ENCODE data around the gene TSTD1.

TSTD1 gene

DNA sequence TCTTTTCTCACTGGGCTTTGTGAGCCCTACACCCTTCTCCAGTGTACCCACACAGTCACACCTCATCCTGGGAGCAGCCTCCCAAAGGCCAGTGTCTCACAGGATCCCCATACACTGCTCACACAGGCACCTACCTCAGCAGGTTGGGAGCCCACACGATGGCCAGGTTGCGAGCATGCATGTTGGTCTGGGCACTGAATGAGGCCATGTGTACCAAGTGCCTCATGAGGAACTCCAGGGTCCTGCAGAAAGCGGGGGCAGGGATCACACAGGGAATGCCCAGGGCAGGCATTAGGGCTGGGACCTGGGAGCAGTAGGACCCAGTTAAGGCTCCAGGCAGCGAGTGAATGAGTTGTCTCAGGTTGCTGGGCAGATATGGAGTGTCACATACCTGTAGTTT is 15.5 kb upstream of the TSTD1 start:
- TF ChIP-seq CTCF (IDR thresholded peaks at IDR 0.05; ENCODE audit: insufficient read depth, missing control alignments): no peak
- DNase-seq (ENCODE audit: insufficient read length, low spot score): no peak

GRCh38 chr1:161052899-161053298 is 14.1 kb upstream of the TSTD1 start:
- FAIRE-seq (no peak), DNase-seq (ENCODE audit: insufficient read length, low spot score) (no peak)
- TF ChIP-seq CTCF (IDR thresholded peaks at IDR 0.05; ENCODE audit: insufficient read depth, missing control alignments): no peak

More for the DNA sequence above, 15.5 kb upstream of the TSTD1 start:
- no peak for FAIRE-seq

GRCh38 chr1:161051219-161051618 is 12.5 kb upstream of the TSTD1 start:
- TF ChIP-seq CTCF (IDR thresholded peaks at IDR 0.05; ENCODE audit: insufficient read depth, missing control alignments): no peak
- DNase-seq (ENCODE audit: insufficient read length, low spot score) (no peak), FAIRE-seq (no peak)

- DNase-seq (ENCODE audit: insufficient read length, low spot score) (no peak), FAIRE-seq (no peak)
- TF ChIP-seq CTCF (IDR thresholded peaks at IDR 0.05; ENCODE audit: insufficient read depth, missing control alignments): no peak
These were observed 10.4 kb upstream of the TSTD1 start for GRCh38 chr1:161048949-161049722.

GRCh38 chr1:161047436-161048420 is 9.0 kb upstream of the TSTD1 start:
- TF ChIP-seq CTCF (IDR thresholded peaks at IDR 0.05; ENCODE audit: insufficient read depth, missing control alignments): no peak
- no peak for FAIRE-seq
- no peak for DNase-seq (ENCODE audit: insufficient read length, low spot score)

DNA sequence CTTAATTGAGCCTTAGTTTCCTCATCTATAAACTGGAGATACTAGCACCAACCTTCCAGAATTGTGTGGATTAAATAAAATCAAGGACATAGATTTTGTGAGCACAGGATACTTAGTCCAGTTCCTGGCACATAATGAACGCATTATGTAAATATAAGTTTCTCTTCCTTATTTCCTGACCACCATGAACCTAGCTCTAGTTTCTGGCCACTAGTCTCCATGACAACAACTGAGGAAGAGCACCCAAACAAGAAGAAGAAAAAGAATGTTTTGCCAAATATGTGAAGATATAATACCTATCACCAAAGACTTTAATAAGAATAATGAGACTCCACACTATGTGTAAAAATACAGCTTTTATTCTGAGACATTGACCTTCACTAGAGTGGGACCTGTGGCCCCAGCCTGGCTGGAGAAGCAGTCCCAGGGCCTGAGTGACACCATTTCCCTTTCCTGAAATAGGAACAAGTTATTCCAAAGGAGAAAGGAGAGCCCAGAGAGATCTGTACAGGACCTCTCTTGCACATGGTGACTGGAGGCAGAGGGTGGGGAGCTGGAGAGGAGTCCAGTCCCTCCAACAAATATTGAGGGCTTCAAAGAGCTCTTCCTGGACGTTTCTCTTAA is 8.0 kb upstream of the TSTD1 start:
- FAIRE-seq (no peak), DNase-seq (ENCODE audit: insufficient read length, low spot score) (no peak)
- TF ChIP-seq CTCF (IDR thresholded peaks at IDR 0.05; ENCODE audit: insufficient read depth, missing control alignments): no peak
